Ascending aorta (tissue), 2 donors: ENCODE measurements around the gene CLPSL1. TPM values are rescaled to one million over a fixed set of nuclear protein-coding genes. Genes with fewer than 3 reads are reported as not detected.

Experiments
- DNase-seq, 2 donors: peaks; one replicate each; pipeline ENCODE4 v3.0.0-alpha.2; 2019; ENCODE audit warnings: low spot score in 2 of 2
- H3K27ac ChIP-seq, 2 donors: fragments of 200-600 bp; sonication (generic); one replicate each; pipeline ENCODE4 v1.5.1; 2016 to 2017; ENCODE audit warnings: mild to moderate bottlenecking in 1 of 2
- H3K27me3 ChIP-seq: fragments of 200-600 bp; sonication (generic); one replicate; pipeline ENCODE4 v1.5.1; 2017
- H3K36me3 ChIP-seq, 2 donors: fragments of 200-600 bp; sonication (generic); one replicate each; pipeline ENCODE4 v1.5.1; 2016
- H3K4me1 ChIP-seq, 2 donors: fragments of 200-600 bp; sonication (generic); one replicate each; pipeline ENCODE4 v1.5.1; 2016 to 2017; ENCODE audit warnings: mild to moderate bottlenecking in 1 of 2
- H3K4me3 ChIP-seq, 2 donors: fragments of 200-600 bp; sonication (generic); one replicate each; pipeline ENCODE4 v1.5.1; 2016 to 2017; ENCODE audit warnings: mild to moderate bottlenecking in 1 of 2
- H3K9me3 ChIP-seq, 2 donors: fragments of 200-600 bp; sonication (generic); one replicate each; pipeline ENCODE4 v1.5.1; 2016
- intact Hi-C: fragments of 100-400 bp; cut with DNase I; formaldehyde crosslinking; loops from one replicate; pipeline ENCODE4 v1.15.1; 2023
- total RNA-seq: library from RNA; depleted of rRNA; stranded (reverse); fragments of >200 nt; gene quantifications from one replicate; pipeline ENCODE4 v1.1.0, GENCODE V29; 2016
- TF ChIP-seq, protein P1 (sequence below), 3 experiments: fragments of 200-600 bp in 2 of 3; fragments of 450-650 bp in 1 of 3; sonication (generic) in 2 of 3; IDR thresholded peaks; one replicate each; pipeline ENCODE4 v1.5.1; 2016 to 2019; ENCODE audit warnings: antibody characterized with exemption in 3 of 3, mild to moderate bottlenecking in 1 of 3, moderate library complexity in 1 of 3

CLPSL1 gene
- total RNA-seq, 1 donor from 2014 or later: not detected

DNA sequence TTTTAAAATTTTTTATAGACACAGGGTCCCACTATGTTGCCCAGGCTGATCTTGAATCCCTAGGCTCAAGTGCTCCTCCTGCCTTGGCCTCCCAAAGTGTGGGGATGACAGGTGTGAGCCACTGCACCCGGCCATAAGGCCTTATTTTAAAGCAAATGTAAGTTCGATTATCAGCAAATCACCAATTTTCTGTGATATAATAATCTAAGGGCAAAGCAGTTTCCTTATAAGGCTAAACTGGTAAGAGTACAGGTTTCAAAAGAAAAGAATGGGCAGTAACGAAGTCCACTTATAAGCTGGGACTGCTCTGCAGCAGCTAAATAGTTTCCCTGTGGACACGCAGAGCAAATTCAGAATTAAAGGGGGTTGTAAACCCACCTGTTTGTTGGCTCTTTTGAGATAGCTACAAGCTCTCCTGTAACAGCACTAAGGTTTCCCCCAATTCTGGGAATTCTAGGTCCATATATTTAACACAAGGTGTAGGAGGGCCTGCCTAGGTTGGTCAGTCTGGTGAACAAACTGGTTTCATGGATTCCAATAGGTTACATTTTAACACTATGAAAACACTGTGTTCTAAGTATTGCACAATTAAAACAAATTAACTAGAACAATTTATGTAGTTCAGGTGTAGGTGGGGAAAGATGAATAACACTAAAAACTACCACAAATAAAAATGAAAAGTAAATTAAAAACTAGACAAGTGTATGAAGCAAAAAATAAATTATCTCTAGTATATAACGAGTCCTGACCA, 50.6 kb downstream of the CLPSL1 start:
- DNase-seq: no peak

DNA sequence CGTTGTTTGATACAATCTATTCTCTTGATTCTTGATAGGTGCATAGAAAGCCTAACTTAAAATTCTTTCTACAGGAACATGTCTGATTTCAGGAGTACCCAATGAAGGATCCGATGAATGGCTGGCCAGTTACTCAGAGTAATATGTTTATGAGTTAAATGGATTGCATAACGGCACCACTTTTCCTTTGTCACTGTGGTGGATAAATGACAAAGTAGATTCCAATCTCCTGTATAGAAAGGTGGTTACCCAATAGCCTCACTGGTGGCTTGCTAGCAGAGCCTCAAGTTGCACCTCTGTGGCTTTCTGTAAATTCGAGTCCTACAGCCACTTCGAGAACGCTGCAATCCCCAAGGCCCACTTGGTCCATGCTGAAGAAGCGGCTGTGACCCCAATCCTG, 52.7 kb downstream of the CLPSL1 start:
- Histone ChIP-seq H3K27me3 (no peaks in the 10 kb centered on the region), H3K4me3 (no peak overlapping the region), H3K4me1 (no peaks in the 10 kb centered on the region), H3K9me3 (no peaks in the 10 kb centered on the region), H3K36me3 (peaks cover 12 to 22% of the 10 kb centered on the region in 2 donors), H3K27ac (no peak overlapping the region)
- intact Hi-C loops: no loop called here
- no peak for DNase-seq
- TF ChIP-seq, protein P1, sequence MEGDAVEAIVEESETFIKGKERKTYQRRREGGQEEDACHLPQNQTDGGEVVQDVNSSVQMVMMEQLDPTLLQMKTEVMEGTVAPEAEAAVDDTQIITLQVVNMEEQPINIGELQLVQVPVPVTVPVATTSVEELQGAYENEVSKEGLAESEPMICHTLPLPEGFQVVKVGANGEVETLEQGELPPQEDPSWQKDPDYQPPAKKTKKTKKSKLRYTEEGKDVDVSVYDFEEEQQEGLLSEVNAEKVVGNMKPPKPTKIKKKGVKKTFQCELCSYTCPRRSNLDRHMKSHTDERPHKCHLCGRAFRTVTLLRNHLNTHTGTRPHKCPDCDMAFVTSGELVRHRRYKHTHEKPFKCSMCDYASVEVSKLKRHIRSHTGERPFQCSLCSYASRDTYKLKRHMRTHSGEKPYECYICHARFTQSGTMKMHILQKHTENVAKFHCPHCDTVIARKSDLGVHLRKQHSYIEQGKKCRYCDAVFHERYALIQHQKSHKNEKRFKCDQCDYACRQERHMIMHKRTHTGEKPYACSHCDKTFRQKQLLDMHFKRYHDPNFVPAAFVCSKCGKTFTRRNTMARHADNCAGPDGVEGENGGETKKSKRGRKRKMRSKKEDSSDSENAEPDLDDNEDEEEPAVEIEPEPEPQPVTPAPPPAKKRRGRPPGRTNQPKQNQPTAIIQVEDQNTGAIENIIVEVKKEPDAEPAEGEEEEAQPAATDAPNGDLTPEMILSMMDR (IDR thresholded peaks at IDR 0.05): no peak

More for the DNA sequence above, 50.6 kb downstream of the CLPSL1 start:
- no peaks in the 10 kb centered on the region for H3K9me3 ChIP-seq
- H3K27me3 ChIP-seq: no peaks in the 10 kb centered on the region
- H3K36me3 ChIP-seq: peaks cover 9 to 12% of the 10 kb centered on the region in 2 donors
- H3K4me1 ChIP-seq: no peaks in the 10 kb centered on the region
- H3K27ac ChIP-seq: no peak overlapping the region
- TF ChIP-seq, protein P1 (IDR thresholded peaks at IDR 0.05): no peak
- H3K4me3 ChIP-seq: no peak overlapping the region
- intact Hi-C loops: no loop called here

Other genes with a start within 250 kb of the CLPSL1 start
- 112 TPM for gene FKBP5, start 92.1 kb upstream of the CLPSL1 start, total RNA-seq
- not detected for gene ARMC12, start 44.0 kb upstream of the CLPSL1 start, total RNA-seq
- not detected for gene CLPSL2, start 4.4 kb upstream of the CLPSL1 start, total RNA-seq
- gene CLPS, start 16.3 kb downstream of the CLPSL1 start, total RNA-seq: not detected
- not detected for gene LHFPL5, start 24.3 kb downstream of the CLPSL1 start, total RNA-seq
- 16.2 TPM for gene SRPK1, start 140.1 kb downstream of the CLPSL1 start, total RNA-seq
- gene SLC26A8, start 243.6 kb downstream of the CLPSL1 start, total RNA-seq: not detected
- 37.3 TPM for gene MAPK14, start 246.8 kb downstream of the CLPSL1 start, total RNA-seq